Measurements from ENCODE around the gene PEPD. TPM values are rescaled to one million over a fixed set of nuclear protein-coding genes. Genes with fewer than 3 reads are reported as not detected.
A peak's percentile ranks its signal among the peaks of the same experiment; 100 is the strongest.

Gene PEPD
- total RNA-seq, 1 donor from 2014 or later: 27.3 TPM

- ATAC-seq (no peak), DNase-seq (no peak)
- intact Hi-C loops (cut with micrococcal nuclease): loop anchor here (5.0 kb wide), 1 partner anchor 353 kb away; no protein-coding TSS in a partner anchor
Measured at GRCh38 chr19:33418871-33419787, 102.5 kb downstream of the PEPD start.

GRCh38 chr19:33418461-33418860, 103.1 kb downstream of the PEPD start:
- intact Hi-C loops (cut with micrococcal nuclease): loop anchor here (5.0 kb wide), 1 partner anchor 354 kb away; no protein-coding TSS in a partner anchor

GRCh38 chr19:33417751-33418150, 103.8 kb downstream of the PEPD start:
- intact Hi-C loops (cut with micrococcal nuclease): loop anchor here (5.0 kb wide), 1 partner anchor 355 kb away; no protein-coding TSS in a partner anchor
- DNase-seq (no peak), ATAC-seq (no peak)

More at GRCh38 chr19:33418461-33418860, 103.1 kb downstream of the PEPD start:
- DNase-seq (peak; percentile 14), ATAC-seq (no peak)

- peak; percentile 74 for ATAC-seq
- intact Hi-C loops (cut with micrococcal nuclease): loop anchor here (5.0 kb wide), 1 partner anchor 356 kb away; no protein-coding TSS in a partner anchor
- DNase-seq: peak; percentile 75
Measured at GRCh38 chr19:33416307-33417215, 105.0 kb downstream of the PEPD start.

- no peak for ATAC-seq
- intact Hi-C loops (cut with micrococcal nuclease): loop anchor here (5.0 kb wide), 1 partner anchor 357 kb away; no protein-coding TSS in a partner anchor
- no peak for DNase-seq
Measured at GRCh38 chr19:33414667-33415605, 106.7 kb downstream of the PEPD start.

GRCh38 chr19:33413868-33414666, 107.5 kb downstream of the PEPD start:
- ATAC-seq: no peak
- intact Hi-C loops (cut with micrococcal nuclease): no loop called here
- no peak for DNase-seq

GRCh38 chr19:33413426-33413725, 108.2 kb downstream of the PEPD start:
- ATAC-seq (no peak), DNase-seq (no peak)
- intact Hi-C loops (cut with micrococcal nuclease): no loop called here

- ATAC-seq (no peak), DNase-seq (no peak)
- intact Hi-C loops (cut with micrococcal nuclease): no loop called here
Measured at GRCh38 chr19:33412601-33413425, 108.8 kb downstream of the PEPD start.

GRCh38 chr19:33411621-33412180, 109.9 kb downstream of the PEPD start:
- ATAC-seq: no peak
- peak; percentile 26 for DNase-seq
- intact Hi-C loops (cut with micrococcal nuclease): no loop called here

GRCh38 chr19:33410915-33411401, 110.6 kb downstream of the PEPD start:
- intact Hi-C loops (cut with micrococcal nuclease): no loop called here
- ATAC-seq (no peak), DNase-seq (no peak)

- no peak for ATAC-seq
- intact Hi-C loops (cut with micrococcal nuclease): loop anchor here (5.0 kb wide), 1 partner anchor 168 kb away; no protein-coding TSS in a partner anchor
- DNase-seq: no peak
Measured at GRCh38 chr19:33409906-33410685, 111.5 kb downstream of the PEPD start.

- DNase-seq (peak; percentile 18), ATAC-seq (no peak)
- intact Hi-C loops (cut with micrococcal nuclease): loop anchor here (5.0 kb wide), 1 partner anchor 166 kb away; no protein-coding TSS in a partner anchor
Measured at GRCh38 chr19:33408538-33409434, 112.8 kb downstream of the PEPD start.

GRCh38 chr19:33408116-33408515, 113.5 kb downstream of the PEPD start:
- DNase-seq (peak; percentile 15), ATAC-seq (no peak)
- intact Hi-C loops (cut with micrococcal nuclease): loop anchor here (5.0 kb wide), 1 partner anchor 166 kb away; no protein-coding TSS in a partner anchor

- ATAC-seq: no peak
- no peak for DNase-seq
- intact Hi-C loops (cut with micrococcal nuclease): loop anchor here (5.0 kb wide), 1 partner anchor 165 kb away; no protein-coding TSS in a partner anchor
Measured at GRCh38 chr19:33407716-33408115, 113.9 kb downstream of the PEPD start.
